Measurements from ENCODE around the gene URAD.

GRCh38 chr13:28014301-28014700, 25.8 kb upstream of the URAD start:
- no peak for TF ChIP-seq CTCF (IDR thresholded peaks at IDR 0.05; ENCODE audit: low read length)
- no peak for TF ChIP-seq EZH2phosphoT487 (IDR thresholded peaks at IDR 0.05; ENCODE audit: low read length)
- no peak for TF ChIP-seq EZH2 (optimal IDR thresholded peaks at IDR 0.05; ENCODE audit: low read depth, low read length)
